ENCODE results near the gene MYL4.
"Not testable (repeated sequence)": the region's sequence is repeated elsewhere in the genome, so short reads cannot be mapped to it uniquely, and the experiment has no call there.

The MYL4 gene

GRCh38 chr17:47265983-47266541, 56.9 kb downstream of the MYL4 start:
- Histone ChIP-seq H2BK12ac (ENCODE audit: low read length) (no peak overlapping the region), H3K27me3 (ENCODE audit: control insufficient read depth in 3 of 3, insufficient read depth in 3 of 3, low read depth in 1 of 3, low read length in 3 of 3) (no peaks in the 10 kb centered on the region), H3K4ac (ENCODE audit: low read length) (no peak overlapping the region), H3K27ac (replicated peaks; ENCODE audit: low read length) (no peak overlapping the region), H3K36me3 (replicated peaks in 1 of 2; ENCODE audit: control insufficient read depth in 2 of 2, insufficient read depth in 2 of 2, low read length in 2 of 2) (no peaks in the 10 kb centered on the region), H3K4me3 (ENCODE audit: low read length in 2 of 2) (no peak overlapping the region), H3K9ac (ENCODE audit: low read depth, low read length, poor library complexity) (no peak overlapping the region), H2AFZ (ENCODE audit: low read length) (no peak overlapping the region), H3K4me2 (ENCODE audit: insufficient read depth, low read length, poor library complexity, severe bottlenecking) (no peak overlapping the region), H2BK15ac (ENCODE audit: low read length) (no peak overlapping the region), H3K79me1 (ENCODE audit: low read depth, low read length) (no peaks in the 10 kb centered on the region), H2BK120ac (ENCODE audit: low read depth, low read length) (no peak overlapping the region), H3K18ac (ENCODE audit: low read length) (no peak overlapping the region), H3K14ac (ENCODE audit: low read length) (no peak overlapping the region), H2AK5ac (ENCODE audit: low read depth, low read length) (no peak overlapping the region), H3K9me3 (replicated peaks in 1 of 2; ENCODE audit: control insufficient read depth in 2 of 2, insufficient read depth in 1 of 2, low read depth in 1 of 2, low read length in 2 of 2) (peaks cover 0 to 10% of the 10 kb centered on the region in 2 donors), H3K23ac (ENCODE audit: low read depth, low read length, poor library complexity) (no peak overlapping the region), H4K91ac (ENCODE audit: low read depth, low read length, poor library complexity) (no peak overlapping the region), H3K4me1 (ENCODE audit: control insufficient read depth in 2 of 2, insufficient read depth in 1 of 2, low read depth in 1 of 2, low read length in 2 of 2) (peaks cover 5 to 9% of the 10 kb centered on the region in 2 donors), H4K8ac (ENCODE audit: low read depth, low read length) (no peak overlapping the region), H2BK5ac (ENCODE audit: low read length) (no peak overlapping the region)
- WGBS, 2 donors (ENCODE audit: extremely low coverage in 2 of 2, insufficient read length in 2 of 2, insufficient replicate concordance in 1 of 2): no CpG with 5 or more reads among the region's 2 CpGs
- no peak for DNase-seq (ENCODE audit: low spot score)

- DNase-seq (ENCODE audit: low spot score): no peak
- no peak overlapping the region for H3K27ac ChIP-seq (replicated peaks; ENCODE audit: low read length)
Measured at GRCh38 chr17:47266782-47267181, 57.6 kb downstream of the MYL4 start.

DNA sequence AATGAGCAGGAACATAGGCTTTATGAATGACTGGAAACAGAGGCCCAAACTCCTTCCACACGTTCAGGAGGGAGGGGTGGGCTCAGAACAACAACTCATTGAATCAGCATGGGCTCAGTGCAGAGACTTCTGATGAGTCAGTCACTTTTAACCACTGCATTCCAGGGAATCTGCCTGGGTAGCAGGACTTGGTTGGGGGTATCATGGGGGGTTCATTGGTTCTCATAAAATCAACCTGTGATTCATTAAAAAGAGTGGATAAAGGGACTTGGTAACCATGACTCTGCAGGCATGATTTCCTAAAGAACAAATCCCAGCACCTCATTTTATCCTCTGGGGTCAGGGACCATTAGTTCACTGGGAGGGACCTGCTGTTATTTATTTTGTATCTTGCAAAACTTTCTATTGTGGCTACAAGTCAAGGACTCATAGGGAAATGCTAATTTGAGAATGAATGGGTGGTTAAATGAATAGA, 58.2 kb downstream of the MYL4 start:
- Histone ChIP-seq H3K27me3 (ENCODE audit: control insufficient read depth in 3 of 3, insufficient read depth in 3 of 3, low read depth in 1 of 3, low read length in 3 of 3) (no peaks in the 10 kb centered on the region), H3K4me3 (ENCODE audit: low read length in 2 of 2) (no peak overlapping the region), H3K23ac (ENCODE audit: low read depth, low read length, poor library complexity) (no peak overlapping the region), H3K36me3 (replicated peaks in 1 of 2; ENCODE audit: control insufficient read depth in 2 of 2, insufficient read depth in 2 of 2, low read length in 2 of 2) (no peaks in the 10 kb centered on the region), H3K79me1 (ENCODE audit: low read depth, low read length) (no peaks in the 10 kb centered on the region), H3K9ac (ENCODE audit: low read depth, low read length, poor library complexity) (no peak overlapping the region), H3K18ac (ENCODE audit: low read length) (no peak overlapping the region), H3K4me1 (ENCODE audit: control insufficient read depth in 2 of 2, insufficient read depth in 1 of 2, low read depth in 1 of 2, low read length in 2 of 2) (peaks cover 3 to 9% of the 10 kb centered on the region in 2 donors), H3K14ac (ENCODE audit: low read length) (no peak overlapping the region), H4K8ac (ENCODE audit: low read depth, low read length) (no peak overlapping the region), H3K4me2 (ENCODE audit: insufficient read depth, low read length, poor library complexity, severe bottlenecking) (no peak overlapping the region), H2BK12ac (ENCODE audit: low read length) (no peak overlapping the region), H4K91ac (ENCODE audit: low read depth, low read length, poor library complexity) (no peak overlapping the region), H3K9me3 (replicated peaks in 1 of 2; ENCODE audit: control insufficient read depth in 2 of 2, insufficient read depth in 1 of 2, low read depth in 1 of 2, low read length in 2 of 2) (peaks cover 0 to 10% of the 10 kb centered on the region in 2 donors), H2AFZ (ENCODE audit: low read length) (peak overlapping the region; percentile 2), H2BK120ac (ENCODE audit: low read depth, low read length) (no peak overlapping the region), H2AK5ac (ENCODE audit: low read depth, low read length) (no peak overlapping the region), H3K4ac (ENCODE audit: low read length) (no peak overlapping the region), H2BK15ac (ENCODE audit: low read length) (no peak overlapping the region), H2BK5ac (ENCODE audit: low read length) (no peak overlapping the region), H3K27ac (replicated peaks; ENCODE audit: low read length) (no peak overlapping the region)
- DNase-seq (ENCODE audit: low spot score): no peak
- WGBS, 2 donors (ENCODE audit: extremely low coverage in 2 of 2, insufficient read length in 2 of 2, insufficient replicate concordance in 1 of 2): no CpG with 5 or more reads among the region's 1 CpG

More at GRCh38 chr17:47266782-47267181, 57.6 kb downstream of the MYL4 start:
- no peak overlapping the region for H2BK12ac ChIP-seq (ENCODE audit: low read length)
- no peak overlapping the region for H3K4me2 ChIP-seq (ENCODE audit: insufficient read depth, low read length, poor library complexity, severe bottlenecking)
- H2BK120ac ChIP-seq (ENCODE audit: low read depth, low read length): no peak overlapping the region
- no peaks in the 10 kb centered on the region for H3K27me3 ChIP-seq (ENCODE audit: control insufficient read depth in 3 of 3, insufficient read depth in 3 of 3, low read depth in 1 of 3, low read length in 3 of 3)
- no peak overlapping the region for H3K4ac ChIP-seq (ENCODE audit: low read length)
- no peak overlapping the region for H2AFZ ChIP-seq (ENCODE audit: low read length)
- H3K36me3 ChIP-seq (replicated peaks in 1 of 2; ENCODE audit: control insufficient read depth in 2 of 2, insufficient read depth in 2 of 2, low read length in 2 of 2): no peaks in the 10 kb centered on the region
- H3K9ac ChIP-seq (ENCODE audit: low read depth, low read length, poor library complexity): no peak overlapping the region
- no peak overlapping the region for H3K14ac ChIP-seq (ENCODE audit: low read length)
- no CpG with 5 or more reads among the region's 6 CpGs for WGBS, 2 donors (ENCODE audit: extremely low coverage in 2 of 2, insufficient read length in 2 of 2, insufficient replicate concordance in 1 of 2)
- no peak overlapping the region for H2AK5ac ChIP-seq (ENCODE audit: low read depth, low read length)
- no peaks in the 10 kb centered on the region for H3K79me1 ChIP-seq (ENCODE audit: low read depth, low read length)
- H2BK5ac ChIP-seq (ENCODE audit: low read length): no peak overlapping the region
- no peak overlapping the region for H4K91ac ChIP-seq (ENCODE audit: low read depth, low read length, poor library complexity)
- peaks cover 0 to 10% of the 10 kb centered on the region in 2 donors for H3K9me3 ChIP-seq (replicated peaks in 1 of 2; ENCODE audit: control insufficient read depth in 2 of 2, insufficient read depth in 1 of 2, low read depth in 1 of 2, low read length in 2 of 2)
- no peak overlapping the region for H3K23ac ChIP-seq (ENCODE audit: low read depth, low read length, poor library complexity)
- no peak overlapping the region for H3K18ac ChIP-seq (ENCODE audit: low read length)
- H3K4me1 ChIP-seq (ENCODE audit: control insufficient read depth in 2 of 2, insufficient read depth in 1 of 2, low read depth in 1 of 2, low read length in 2 of 2): peaks cover 5 to 9% of the 10 kb centered on the region in 2 donors
- no peak overlapping the region for H2BK15ac ChIP-seq (ENCODE audit: low read length)
- H4K8ac ChIP-seq (ENCODE audit: low read depth, low read length): no peak overlapping the region
- H3K4me3 ChIP-seq (ENCODE audit: low read length in 2 of 2): no peak overlapping the region

- H3K36me3 ChIP-seq (replicated peaks in 1 of 2; ENCODE audit: control insufficient read depth in 2 of 2, insufficient read depth in 2 of 2, low read length in 2 of 2); DNase-seq (ENCODE audit: low spot score); H2BK5ac ChIP-seq (ENCODE audit: low read length); H3K27ac ChIP-seq (replicated peaks; ENCODE audit: low read length); H4K91ac ChIP-seq (ENCODE audit: low read depth, low read length, poor library complexity); H4K8ac ChIP-seq (ENCODE audit: low read depth, low read length); H3K79me1 ChIP-seq (ENCODE audit: low read depth, low read length); H3K23ac ChIP-seq (ENCODE audit: low read depth, low read length, poor library complexity); H3K4ac ChIP-seq (ENCODE audit: low read length); H2BK12ac ChIP-seq (ENCODE audit: low read length); H2BK15ac ChIP-seq (ENCODE audit: low read length); H2BK120ac ChIP-seq (ENCODE audit: low read depth, low read length); H2AK5ac ChIP-seq (ENCODE audit: low read depth, low read length); H3K4me1 ChIP-seq (ENCODE audit: control insufficient read depth in 2 of 2, insufficient read depth in 1 of 2, low read depth in 1 of 2, low read length in 2 of 2); H3K27me3 ChIP-seq (ENCODE audit: control insufficient read depth in 3 of 3, insufficient read depth in 3 of 3, low read depth in 1 of 3, low read length in 3 of 3); H3K4me3 ChIP-seq (ENCODE audit: low read length in 2 of 2); H3K18ac ChIP-seq (ENCODE audit: low read length); H3K9ac ChIP-seq (ENCODE audit: low read depth, low read length, poor library complexity); H2AFZ ChIP-seq (ENCODE audit: low read length); H3K14ac ChIP-seq (ENCODE audit: low read length); H3K4me2 ChIP-seq (ENCODE audit: insufficient read depth, low read length, poor library complexity, severe bottlenecking): not testable (repeated sequence)
- no CpG with 5 or more reads among the region's 3 CpGs for WGBS, 2 donors (ENCODE audit: extremely low coverage in 2 of 2, insufficient read length in 2 of 2, insufficient replicate concordance in 1 of 2)
- H3K9me3 ChIP-seq (replicated peaks in 1 of 2; ENCODE audit: control insufficient read depth in 2 of 2, insufficient read depth in 1 of 2, low read depth in 1 of 2, low read length in 2 of 2): peaks cover 0 to 10% of the 10 kb centered on the region in 2 donors
Measured at GRCh38 chr17:47268964-47269363, 59.8 kb downstream of the MYL4 start.
